HG02981 (cell line): ENCODE results near the gene DGKZ.

Experiments
- ATAC-seq: cut with Tn5 transposase; IDR thresholded peaks from one replicate; pipeline ENCODE4 v1.9.1; 2021; ENCODE audit warnings: mild to moderate bottlenecking, moderate library complexity; ENCODE audit not compliant: unreplicated experiment

Gene DGKZ

GRCh38 chr11:46322759-46323158, 24.5 kb upstream of the DGKZ start:
- no peak for ATAC-seq

GRCh38 chr11:46326813-46327416, 20.3 kb upstream of the DGKZ start:
- ATAC-seq, result no peak

GRCh38 chr11:46327829-46328228, 19.4 kb upstream of the DGKZ start:
- ATAC-seq, result no peak

- ATAC-seq, result no peak
These were observed 17.1 kb upstream of the DGKZ start for GRCh38 chr11:46330154-46330553.

- no peak for ATAC-seq
These were observed 16.5 kb upstream of the DGKZ start for GRCh38 chr11:46330563-46331281.

- no peak for ATAC-seq
These were observed 15.8 kb upstream of the DGKZ start for GRCh38 chr11:46331282-46331984.

GRCh38 chr11:46332093-46332567, 15.1 kb upstream of the DGKZ start:
- no peak for ATAC-seq

GRCh38 chr11:46332568-46333393, 14.5 kb upstream of the DGKZ start:
- ATAC-seq, result no peak

GRCh38 chr11:46333394-46333947, 13.8 kb upstream of the DGKZ start:
- ATAC-seq, result no peak

GRCh38 chr11:46334211-46334610, 13.1 kb upstream of the DGKZ start:
- ATAC-seq, result no peak

GRCh38 chr11:46335271-46335670, 12.0 kb upstream of the DGKZ start:
- ATAC-seq, result no peak

- ATAC-seq, result no peak
These were observed 11.2 kb upstream of the DGKZ start for GRCh38 chr11:46335890-46336562.

- no peak for ATAC-seq
These were observed 10.6 kb upstream of the DGKZ start for GRCh38 chr11:46336563-46337180.

- no peak for ATAC-seq
These were observed 9.5 kb upstream of the DGKZ start for GRCh38 chr11:46337626-46338345.

GRCh38 chr11:46338636-46338987, 8.7 kb upstream of the DGKZ start:
- ATAC-seq, result no peak

- ATAC-seq, result no peak
These were observed 8.1 kb upstream of the DGKZ start for GRCh38 chr11:46338988-46339666.

GRCh38 chr11:46339816-46340215, 7.4 kb upstream of the DGKZ start:
- ATAC-seq, result no peak

GRCh38 chr11:46341454-46341853, 5.8 kb upstream of the DGKZ start:
- no peak for ATAC-seq

- no peak for ATAC-seq
These were observed 5.0 kb upstream of the DGKZ start for GRCh38 chr11:46342239-46342638.
